ENCODE measurements around the gene TRIP12.

DNA sequence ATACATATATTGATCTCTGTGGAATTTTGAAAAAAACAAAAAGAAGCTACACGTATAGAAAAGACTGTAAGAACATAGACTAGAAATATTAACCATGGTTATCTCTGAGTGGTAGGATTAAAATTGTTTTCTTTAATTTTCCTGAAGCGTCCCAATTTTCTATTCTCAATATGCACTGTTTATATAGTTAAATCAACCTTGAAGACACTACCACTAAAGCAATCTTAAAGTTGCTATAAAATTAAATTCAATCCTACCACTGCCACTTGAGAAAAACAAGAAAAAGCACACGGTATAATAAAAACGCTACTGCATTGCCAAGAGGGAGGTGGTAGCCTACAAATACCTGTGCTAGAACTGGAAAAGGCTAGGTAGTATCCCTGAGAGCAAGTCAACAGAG is 47.2 kb downstream of the TRIP12 start:
- TF ChIP-seq CTCF (IDR thresholded peaks at IDR 0.05) (no peak), EZH2 (IDR thresholded peaks at IDR 0.05; ENCODE audit: borderline replicate concordance, insufficient read depth, low read depth, low read length, poor library complexity, severe bottlenecking) (no peak)
